A549 (cell line): ENCODE data around the gene DNAJC5. TPM values are rescaled to one million over a fixed set of nuclear protein-coding genes. Genes with fewer than 3 reads are reported as not detected.

ENCODE experiments used
- ATAC-seq, 2 experiments: fragments of 200-7000 bp in 1 of 2; fragments of >200 bp in 1 of 2; cut with Nextera tagmentation in 1 of 2; cut with Tn5 transposase in 1 of 2; 3 replicates each; pipeline versions ENCODE4 v1.8.0 to v1.9.1; 2018 to 2020; ENCODE audit warnings: mild to moderate bottlenecking in 1 of 2, moderate library complexity in 1 of 2
- CTCF ChIA-PET: fragments of 300-600 bp; sonication (Branson Sonifier 250); formaldehyde crosslinking; extraction: SDS; loops from one replicate; lab custom pipeline; 2021; ENCODE audit warnings: antibody characterized with exemption, inconsistent platforms; lab: Yijun Ruan, JAX
- POLR2A ChIA-PET: fragments of 350-600 bp; formaldehyde crosslinking; extraction: SDS; loops from one replicate; lab custom pipeline; 2021; ENCODE audit warnings: antibody characterized with exemption, inconsistent platforms; lab: Yijun Ruan, JAX
- DNase-seq, 2 experiments: peaks; one replicate each; pipeline versions ENCODE4 v3.0.0 to v3.0.0-alpha.2; 2011 to 2016; ENCODE audit warnings: low read depth in 1 of 2, low spot score in 1 of 2
- FAIRE-seq: peaks from 2 replicates; lab custom pipeline; 2011; peaks lifted over from hg19 to GRCh38; lab: Jason Lieb, UNC
- H3K27ac ChIP-seq, 2 experiments: fragments of >200 bp; sonication (Bioruptor Twin); formaldehyde crosslinking; 3 replicates each; pipeline ENCODE4 v1.5.1; 2016 to 2017
- H3K4me1 ChIP-seq: fragments of >200 bp; sonication (Bioruptor Twin); formaldehyde crosslinking; 3 replicates; pipeline ENCODE4 v1.6.1; 2016
- H3K4me2 ChIP-seq: fragments of >200 bp; sonication (Bioruptor Twin); formaldehyde crosslinking; 3 replicates; pipeline ENCODE4 v1.6.1; 2016
- H3K4me3 ChIP-seq: fragments of >200 bp; sonication (Bioruptor Twin); formaldehyde crosslinking; 3 replicates; pipeline ENCODE4 v1.5.1; 2016
- H3K9me3 ChIP-seq: fragments of >200 bp; sonication (Bioruptor Twin); formaldehyde crosslinking; 3 replicates; pipeline ENCODE4 v1.6.1; 2016
- BHLHE40 ChIP-seq: IDR thresholded peaks from 2 replicates; pipeline ENCODE4 v1.6.1; 2012; ENCODE audit warnings: low read depth, low read length, inconsistent platforms
- CBX2 ChIP-seq: fragments of 200-600 bp; sonication (generic); IDR thresholded peaks from 2 replicates; pipeline ENCODE4 v1.6.1; 2016; ENCODE audit warnings: low read depth, mild to moderate bottlenecking, borderline replicate concordance
- CHD4 ChIP-seq: fragments of 200-600 bp; sonication (generic); IDR thresholded peaks from 2 replicates; pipeline ENCODE4 v1.6.1; 2016; ENCODE audit warnings: antibody characterized with exemption, mild to moderate bottlenecking, borderline replicate concordance
- EHF ChIP-seq: fragments of 250-450 bp; sonication (Bioruptor Pico); IDR thresholded peaks from 2 replicates; pipeline ENCODE4 v1.5.0; 2020; ENCODE audit warnings: mild to moderate bottlenecking
- EP300 ChIP-seq, 2 experiments: fragments of >200 bp; sonication (Bioruptor Twin); formaldehyde crosslinking; IDR thresholded peaks; 2 replicates in 1 of 2; 3 replicates in 1 of 2; pipeline ENCODE4 v1.6.1; 2016 to 2017
- FOSL2 ChIP-seq, 2 experiments: fragments of 450-650 bp in 1 of 2; fragments of >200 bp in 1 of 2; sonication (Bioruptor Twin) in 1 of 2; formaldehyde crosslinking; IDR thresholded peaks; 2 replicates each; pipeline versions ENCODE4 v1.5.0 to v1.6.1; 2016 to 2020; ENCODE audit warnings: mild to moderate bottlenecking in 1 of 2, moderate library complexity in 1 of 2
- GATA3 ChIP-seq: IDR thresholded peaks from 2 replicates; pipeline ENCODE4 v1.6.1; 2012; ENCODE audit warnings: borderline replicate concordance
- KDM1A ChIP-seq: fragments of 200-600 bp; sonication (generic); IDR thresholded peaks from 2 replicates; pipeline ENCODE4 v1.6.1; 2016; ENCODE audit warnings: low read depth, mild to moderate bottlenecking
- MAZ ChIP-seq: fragments of 150-350 bp; IDR thresholded peaks from 2 replicates; pipeline ENCODE4 v1.6.1; 2014; ENCODE audit warnings: antibody characterized with exemption, low read depth, low read length, borderline replicate concordance
- NFE2L2 ChIP-seq: fragments of 150-350 bp; conservative IDR thresholded peaks from 2 replicates; pipeline ENCODE4 v1.6.1; 2014; ENCODE audit warnings: low read length
- SREBF2 ChIP-seq: fragments of 450-650 bp; IDR thresholded peaks from 2 replicates; pipeline ENCODE4 v1.6.1; 2014; ENCODE audit warnings: mild to moderate bottlenecking, moderate library complexity
- ZSCAN20 ChIP-seq: fragments of 250-450 bp; sonication (Bioruptor Pico); IDR thresholded peaks from 2 replicates; pipeline ENCODE4 v1.8.0; 2022; ENCODE audit warnings: mild to moderate bottlenecking, moderate library complexity
- WGBS: methylation state at CpG from one replicate; pipeline ENCODE4 v1.1.6; 2017; ENCODE audit errors: missing lambda C conversion rate; 5-methylcytosine and 5-hydroxymethylcytosine counted together
- polyA plus RNA-seq, 4 experiments: library from polyadenylated mRNA; depleted of rRNA in 3 of 4; stranded (reverse); fragments of >200 nt; fragmentation: RNase III in 1 of 4; extraction: RNeasy Plus Mini Kit Qiagen cat#74134 plus additional on column Dnase treatment in 1 of 4; gene quantifications; 2 replicates in 3 of 4; 3 replicates in 1 of 4; pipeline ENCODE4 v1.2.3, GENCODE V29; 2011 to 2017
- TF ChIP-seq, protein P1 (sequence below): fragments of 250-450 bp; sonication (Bioruptor Pico); IDR thresholded peaks from 2 replicates; pipeline ENCODE4 v1.5.0; 2021; ENCODE audit warnings: mild to moderate bottlenecking, moderate library complexity, borderline replicate concordance

Gene DNAJC5
- polyA plus RNA-seq, 2 of the 4 experiments (the other 2 are of a cell fraction): 20.4 to 23.2 TPM

GRCh38 chr20:63897978-63898561, 3.1 kb downstream of the DNAJC5 start:
- ChIA-PET POLR2A (no interaction called here), CTCF (interaction anchor here (1.2 kb wide), 1 partner anchor 222 kb away, joined by 3 read pairs; no protein-coding TSS in a partner anchor)
- Histone ChIP-seq H3K27ac (no peak overlapping the region), H3K4me3 (no peak overlapping the region), H3K9me3 (no peaks in the 10 kb centered on the region), H3K4me2 (no peak overlapping the region), H3K4me1 (peaks cover 12% of the 10 kb centered on the region)
- ATAC-seq (no peak), DNase-seq (no peak), FAIRE-seq (no peak)
- no peak for TF ChIP-seq KDM1A
- TF ChIP-seq BHLHE40: no peak
- TF ChIP-seq ZSCAN20 (CRISPR knock-in tag): no peak
- TF ChIP-seq EHF: no peak
- TF ChIP-seq SREBF2: no peak
- no peak for TF ChIP-seq MAZ
- 95% methylated on average over 6 of the region's 6 CpGs for WGBS

- ATAC-seq (no peak), DNase-seq (no peak), FAIRE-seq (no peak)
- Histone ChIP-seq H3K4me1 (peaks cover 12% of the 10 kb centered on the region), H3K4me3 (no peak overlapping the region), H3K4me2 (no peak overlapping the region), H3K27ac (no peak overlapping the region), H3K9me3 (no peaks in the 10 kb centered on the region)
- ChIA-PET CTCF (no interaction called here), POLR2A (no interaction called here)
- 91% methylated on average over 10 of the region's 10 CpGs for WGBS
- TF ChIP-seq FOSL2 (IDR thresholded peaks at IDR 0.05): no peak
- TF ChIP-seq FOSL2 (CRISPR knock-in tag; IDR thresholded peaks at IDR 0.05): no peak
- no peak for TF ChIP-seq CBX2
- TF ChIP-seq CHD4: no peak
- TF ChIP-seq, protein P1, sequence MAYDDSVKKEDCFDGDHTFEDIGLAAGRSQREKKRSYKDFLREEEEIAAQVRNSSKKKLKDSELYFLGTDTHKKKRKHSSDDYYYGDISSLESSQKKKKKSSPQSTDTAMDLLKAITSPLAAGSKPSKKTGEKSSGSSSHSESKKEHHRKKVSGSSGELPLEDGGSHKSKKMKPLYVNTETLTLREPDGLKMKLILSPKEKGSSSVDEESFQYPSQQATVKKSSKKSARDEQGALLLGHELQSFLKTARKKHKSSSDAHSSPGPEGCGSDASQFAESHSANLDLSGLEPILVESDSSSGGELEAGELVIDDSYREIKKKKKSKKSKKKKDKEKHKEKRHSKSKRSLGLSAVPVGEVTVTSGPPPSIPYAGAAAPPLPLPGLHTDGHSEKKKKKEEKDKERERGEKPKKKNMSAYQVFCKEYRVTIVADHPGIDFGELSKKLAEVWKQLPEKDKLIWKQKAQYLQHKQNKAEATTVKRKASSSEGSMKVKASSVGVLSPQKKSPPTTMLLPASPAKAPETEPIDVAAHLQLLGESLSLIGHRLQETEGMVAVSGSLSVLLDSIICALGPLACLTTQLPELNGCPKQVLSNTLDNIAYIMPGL: no peak
- TF ChIP-seq NFE2L2: no peak
Measured at GRCh38 chr20:63898882-63899558, 4.1 kb downstream of the DNAJC5 start.

- FAIRE-seq (no peak), ATAC-seq (no peak)
- POLR2A ChIA-PET: no interaction called here
- peaks cover 12% of the 10 kb centered on the region for H3K4me1 ChIP-seq
- TF ChIP-seq EP300 (IDR thresholded peaks at IDR 0.05) (no peak), ZSCAN20 (CRISPR knock-in tag) (no peak), GATA3 (no peak)
- TF ChIP-seq, protein P1: no peak
- TF ChIP-seq, all 56 proteins: peak for 0
- H3K4me2 ChIP-seq: no peak overlapping the region
- no peak overlapping the region for H3K27ac ChIP-seq
- 92% methylated on average over 3 of the region's 3 CpGs for WGBS
- no peaks in the 10 kb centered on the region for H3K9me3 ChIP-seq
- CTCF ChIA-PET: interaction anchor here (1.6 kb wide), 1 partner anchor 9 kb away, joined by 4 read pairs; no protein-coding TSS in a partner anchor
- H3K4me3 ChIP-seq: no peak overlapping the region
- no peak for DNase-seq
Measured at GRCh38 chr20:63900413-63900812, 5.5 kb downstream of the DNAJC5 start.
